GM12878 (cell line): ENCODE data around the gene SEC16B. TPM values are rescaled to one million over a fixed set of nuclear protein-coding genes. Genes with fewer than 3 reads are reported as not detected.

Experiments used
- ATAC-seq: fragments of 200-7000 bp; cut with Tn5 transposase; 3 replicates; pipeline ENCODE4 v1.9.1; 2020; ENCODE audit warnings: mild to moderate bottlenecking, moderate library complexity
- BruUV-seq: library from RNA; stranded (reverse); fragments of 400-500 nt; replicated peaks from 2 replicates; lab custom pipeline; 2021; lab: Mats Ljungman, UMichigan
- CTCF ChIA-PET: fragments of 300-600 bp; sonication (Branson Sonifier 250); formaldehyde crosslinking; extraction: SDS; loops from one replicate; lab custom pipeline; 2021; ENCODE audit warnings: inconsistent platforms; lab: Yijun Ruan, JAX
- POLR2A ChIA-PET: fragments of 350-600 bp; formaldehyde crosslinking; extraction: SDS; loops from one replicate; lab custom pipeline; 2021; ENCODE audit warnings: inconsistent platforms; lab: Charles Lee
- RAD21 ChIA-PET: fragments of 300-600 bp; sonication (Branson Sonifier 250); formaldehyde crosslinking; loops from one replicate; lab custom pipeline; 2023; ENCODE audit warnings: antibody characterized with exemption; ENCODE audit not compliant: unreplicated experiment; lab: Charles Lee
- SMC1A ChIA-PET: fragments of 300-600 bp; sonication (Branson Sonifier 250); formaldehyde crosslinking; loops from one replicate; lab custom pipeline; 2023; ENCODE audit not compliant: unreplicated experiment, uncharacterized antibody; lab: Charles Lee
- DNase-seq: peaks from one replicate; pipeline ENCODE4 v3.0.0-alpha.2; 2011; ENCODE audit warnings: low read depth, low spot score
- FAIRE-seq: peaks from 3 replicates; lab custom pipeline; 2011; peaks lifted over from hg19 to GRCh38; lab: Jason Lieb, UNC
- H2AFZ ChIP-seq: 2 replicates; pipeline ENCODE4 v1.6.0; 2011; ENCODE audit warnings: low read depth, low read length, control low read depth; ENCODE audit not compliant: control insufficient read depth
- H3K27ac ChIP-seq: 2 replicates; pipeline ENCODE4 v1.5.1; 2011; ENCODE audit warnings: control low read depth; ENCODE audit not compliant: control insufficient read depth, insufficient read depth
- H3K27me3 ChIP-seq, 2 experiments: replicated peaks in 1 of 2; 2 replicates each; pipeline versions ENCODE4 v1.6.0 to v1.6.1; 2011; ENCODE audit warnings: low read length in 1 of 2; ENCODE audit not compliant: control insufficient read depth in 2 of 2, insufficient read depth in 2 of 2
- H3K36me3 ChIP-seq, 2 experiments: 2 replicates each; pipeline ENCODE4 v1.5.1; 2011; ENCODE audit warnings: low read length in 1 of 2; ENCODE audit not compliant: control insufficient read depth in 2 of 2, insufficient read depth in 2 of 2
- H3K4me1 ChIP-seq: 2 replicates; pipeline ENCODE4 v1.6.1; 2011; ENCODE audit warnings: mild to moderate bottlenecking, low read length, moderate library complexity, mixed read lengths; ENCODE audit not compliant: control insufficient read depth, insufficient read depth
- H3K4me2 ChIP-seq: 2 replicates; pipeline ENCODE4 v1.6.0; 2011; ENCODE audit warnings: control low read depth; ENCODE audit not compliant: control insufficient read depth, insufficient read depth
- H3K4me3 ChIP-seq: fragments of 200-600 bp; sonication (generic); 2 replicates; pipeline ENCODE4 v1.5.1; 2016
- H3K79me2 ChIP-seq: 2 replicates; pipeline ENCODE4 v1.6.0; 2011; ENCODE audit warnings: low read length; ENCODE audit not compliant: control insufficient read depth, insufficient read depth
- H3K9ac ChIP-seq: 2 replicates; pipeline ENCODE4 v1.8.0; 2011; ENCODE audit warnings: low read length, control low read depth, mixed read lengths; ENCODE audit not compliant: control insufficient read depth, insufficient read depth
- H3K9me3 ChIP-seq: replicated peaks from 3 replicates; pipeline ENCODE4 v1.5.1; 2011; ENCODE audit warnings: mild to moderate bottlenecking, low read length; ENCODE audit not compliant: control insufficient read depth, insufficient read depth
- H4K20me1 ChIP-seq: 2 replicates; pipeline ENCODE4 v1.6.0; 2011; ENCODE audit not compliant: control insufficient read depth, insufficient read depth
- CBFB ChIP-seq: IDR thresholded peaks from 2 replicates; pipeline ENCODE4 v1.6.1; 2016; ENCODE audit warnings: antibody characterized with exemption, low read depth
- NFYB ChIP-seq: IDR thresholded peaks from 2 replicates; pipeline ENCODE4 v1.6.1; 2011; ENCODE audit warnings: low read depth, mild to moderate bottlenecking, low read length, improper control_type of control experiment, moderate library complexity; ENCODE audit not compliant: insufficient read depth
- WGBS: methylation state at CpG from one replicate; pipeline ENCODE4 v1.1.6; 2016; ENCODE audit warnings: low lambda C conversion rate; ENCODE audit not compliant: insufficient replicate concordance, insufficient coverage; ENCODE audit errors: missing lambda C conversion rate; 5-methylcytosine and 5-hydroxymethylcytosine counted together
- in situ Hi-C: fragments of 300-500 bp; cut with MboI; formaldehyde crosslinking; loops from 9 replicates; pipeline ENCODE4 v1.14.3; 2018; ENCODE audit warnings: mixed read lengths
- intact Hi-C: fragments of 100-400 bp; cut with micrococcal nuclease; formaldehyde crosslinking; loops from one replicate; pipeline ENCODE4 v1.14.2; 2022; ENCODE audit not compliant: unreplicated experiment
- polyA plus RNA-seq, 11 experiments: library from polyadenylated mRNA; depleted of rRNA in 4 of 11; unstranded in 6 of 11; stranded (reverse) in 5 of 11; fragments of >200 nt; fragmentation: Nextera tagmentation in 4 of 11; fragmentation: Illumina TruSeq in 1 of 11; extraction: Ambion mirVana in 4 of 11; extraction: Trizol in 1 of 11; gene quantifications; 1 replicate in 1 of 11; 2 replicates in 10 of 11; pipeline versions ENCODE4 v1.2.1 to v1.2.3, GENCODE V29; 2011 to 2016; ENCODE audit warnings: inconsistent platforms in 2 of 11, missing spikeins in 2 of 11, low read depth in 1 of 11
- total RNA-seq, 4 experiments: library from RNA; depleted of rRNA in 3 of 4; stranded (reverse); fragments of >200 nt in 3 of 4; fragmentation: Illumina TruSeq in 1 of 4; extraction: Trizol in 1 of 4; gene quantifications; 2 replicates each; pipeline versions ENCODE4 v1.2.1 to v1.2.3, GENCODE V29; 2013 to 2021
- TF ChIP-seq, protein P1 (sequence below): fragments of 450-650 bp; formaldehyde crosslinking; IDR thresholded peaks from 2 replicates; pipeline ENCODE4 v1.4.0; 2022; ENCODE audit warnings: mild to moderate bottlenecking, moderate library complexity

Gene SEC16B
- total and polyA plus RNA-seq, 10 of the 15 experiments (the other 5 are each of a cell fraction or from before 2014, with no cell fraction given), result 0.10 to 0.94 (median 0.17) TPM; not detected in 2

DNA sequence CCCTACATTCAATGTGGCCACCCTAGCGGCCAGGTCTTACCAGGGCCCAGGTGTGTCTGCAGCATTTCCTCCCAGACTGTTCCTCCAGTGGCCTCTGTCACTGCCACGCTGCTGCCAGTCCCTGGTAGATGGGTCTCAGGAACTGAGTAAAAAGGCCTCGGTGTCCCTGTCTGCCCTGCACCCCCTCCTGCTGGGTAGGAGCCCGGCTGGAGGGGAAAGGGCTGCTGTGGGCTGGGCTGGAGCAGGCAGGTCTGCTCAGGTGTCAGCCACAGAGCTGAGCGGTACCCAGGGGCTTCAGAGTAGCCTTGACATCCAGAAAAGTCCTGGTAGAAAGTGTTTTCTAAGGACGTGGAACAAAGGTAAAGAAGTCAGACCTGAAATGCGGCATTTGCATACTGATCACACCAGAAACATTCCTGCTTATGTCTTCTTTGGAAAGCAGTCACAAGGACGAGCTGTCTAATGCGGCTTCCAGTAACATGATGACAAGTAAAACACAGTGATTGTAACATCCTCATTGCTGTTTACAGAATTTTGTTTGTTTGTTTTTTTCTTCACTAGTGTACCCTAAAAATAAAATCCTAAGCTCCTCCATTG, 32.6 kb downstream of the SEC16B start:
- Histone ChIP-seq H3K9ac (no peak overlapping the region), H3K27ac (no peak overlapping the region), H3K4me1 (no peaks in the 10 kb centered on the region), H3K4me2 (no peak overlapping the region), H3K79me2 (no peaks in the 10 kb centered on the region), H3K27me3 (peaks cover 0 to 6% of the 10 kb centered on the region in 2 experiments), H3K9me3 (no peaks in the 10 kb centered on the region), H2AFZ (no peak overlapping the region), H3K36me3 (no peaks in the 10 kb centered on the region), H4K20me1 (no peaks in the 10 kb centered on the region; the same call in 1 of the 2 replicates), H3K4me3 (no peak overlapping the region)
- WGBS, result 14% methylated on average over 9 of the region's 9 CpGs
- intact Hi-C loops, result no loop called here
- FAIRE-seq (no peak), DNase-seq (no peak), ATAC-seq (no peak)
- no peak for TF ChIP-seq NFYB
- no peak for TF ChIP-seq CBFB
- TF ChIP-seq, protein P1, sequence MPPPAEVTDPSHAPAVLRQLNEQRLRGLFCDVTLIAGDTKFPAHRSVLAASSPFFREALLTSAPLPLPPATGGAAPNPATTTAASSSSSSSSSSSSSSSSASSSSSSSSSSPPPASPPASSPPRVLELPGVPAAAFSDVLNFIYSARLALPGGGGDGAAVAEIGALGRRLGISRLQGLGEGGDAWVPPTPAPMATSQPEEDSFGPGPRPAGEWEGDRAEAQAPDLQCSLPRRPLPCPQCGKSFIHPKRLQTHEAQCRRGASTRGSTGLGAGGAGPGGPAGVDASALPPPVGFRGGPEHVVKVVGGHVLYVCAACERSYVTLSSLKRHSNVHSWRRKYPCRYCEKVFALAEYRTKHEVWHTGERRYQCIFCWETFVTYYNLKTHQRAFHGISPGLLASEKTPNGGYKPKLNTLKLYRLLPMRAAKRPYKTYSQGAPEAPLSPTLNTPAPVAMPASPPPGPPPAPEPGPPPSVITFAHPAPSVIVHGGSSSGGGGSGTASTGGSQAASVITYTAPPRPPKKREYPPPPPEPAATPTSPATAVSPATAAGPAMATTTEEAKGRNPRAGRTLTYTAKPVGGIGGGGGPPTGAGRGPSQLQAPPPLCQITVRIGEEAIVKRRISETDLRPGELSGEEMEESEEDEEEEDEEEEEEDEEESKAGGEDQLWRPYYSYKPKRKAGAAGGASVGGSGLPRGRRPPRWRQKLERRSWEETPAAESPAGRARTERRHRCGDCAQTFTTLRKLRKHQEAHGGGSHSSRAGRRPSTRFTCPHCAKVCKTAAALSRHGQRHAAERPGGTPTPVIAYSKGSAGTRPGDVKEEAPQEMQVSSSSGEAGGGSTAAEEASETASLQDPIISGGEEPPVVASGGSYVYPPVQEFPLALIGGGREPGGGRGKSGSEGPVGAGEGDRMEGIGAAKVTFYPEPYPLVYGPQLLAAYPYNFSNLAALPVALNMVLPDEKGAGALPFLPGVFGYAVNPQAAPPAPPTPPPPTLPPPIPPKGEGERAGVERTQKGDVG (CRISPR knock-in tag), result no peak
- ChIA-PET POLR2A (no interaction called here), CTCF (interaction anchor here (0.6 to 1.3 kb wide), 5 partner anchors 8 to 1039 kb away, joined by 3 to 5 read pairs (median 3); no protein-coding TSS in a partner anchor), RAD21 (interaction anchor here (1.2 kb wide), 1 partner anchor 11 kb away, joined by 3 read pairs; no protein-coding TSS in a partner anchor), SMC1A (interaction anchor here (0.5 to 1.2 kb wide), 2 partner anchors 24 to 101 kb away, joined by 3 to 4 read pairs; no protein-coding TSS in a partner anchor)
- in situ Hi-C loops, result no loop called here
- BruUV-seq, result no TSS peak
